Thoracic aorta (tissue), 2 donors: ENCODE data around the gene SOHLH1. TPM values are rescaled to one million over a fixed set of nuclear protein-coding genes. Genes with fewer than 3 reads are reported as not detected.

Experiments used
- ATAC-seq: fragments of 150-250 bp; one replicate; pipeline ENCODE4 v1.8.0; 2017; ENCODE audit warnings: low read depth; ENCODE audit not compliant: insufficient number of reproducible peaks, low FRiP score
- DNase-seq: peaks from one replicate; pipeline ENCODE4 v3.0.0-alpha.2; 2020; ENCODE audit warnings: low spot score
- H3K27ac ChIP-seq, 2 donors: fragments of 200-600 bp; sonication (generic); 1 replicate in 1 of 2; 2 replicates in 1 of 2; pipeline ENCODE4 v1.5.1; 2016; ENCODE audit warnings: mild to moderate bottlenecking in 2 of 2, moderate library complexity in 2 of 2
- H3K27me3 ChIP-seq: fragments of 200-600 bp; sonication (generic); replicated peaks from 2 replicates; pipeline ENCODE4 v1.6.0; 2016; ENCODE audit warnings: mild to moderate bottlenecking; ENCODE audit not compliant: insufficient read depth
- H3K36me3 ChIP-seq: fragments of 200-600 bp; sonication (generic); one replicate; pipeline ENCODE4 v1.5.1; 2016
- H3K4me1 ChIP-seq, 2 donors: fragments of 200-600 bp; sonication (generic); 1 replicate in 1 of 2; 2 replicates in 1 of 2; pipeline versions ENCODE4 v1.5.1 to v1.6.0; 2016; ENCODE audit warnings: low read depth in 2 of 2, mild to moderate bottlenecking in 1 of 2; ENCODE audit not compliant: control insufficient read depth in 1 of 2
- H3K4me3 ChIP-seq: fragments of 200-600 bp; sonication (generic); 2 replicates; pipeline ENCODE4 v1.5.1; 2016; ENCODE audit warnings: mild to moderate bottlenecking
- H3K9me3 ChIP-seq: fragments of 200-600 bp; sonication (generic); 2 replicates; pipeline ENCODE4 v1.5.1; 2016
- total RNA-seq, 2 donors: library from RNA; depleted of rRNA; stranded (reverse); fragments of >200 nt; gene quantifications; one replicate each; pipeline versions ENCODE4 v1.1.0 to v1.2.3, GENCODE V29; 2016
- TF ChIP-seq, protein P1 (sequence below): fragments of 200-600 bp; sonication (generic); IDR thresholded peaks from one replicate; pipeline ENCODE4 v1.5.1; 2019; ENCODE audit warnings: antibody characterized with exemption

Gene SOHLH1
- total RNA-seq, 2 donors from 2014 or later, result not detected

- Histone ChIP-seq H3K36me3 (no peaks in the 10 kb centered on the region), H3K4me3 (no peak overlapping the region), H3K9me3 (no peaks in the 10 kb centered on the region), H3K27me3 (no peaks in the 10 kb centered on the region), H3K4me1 (no peaks in the 10 kb centered on the region), H3K27ac (no peak overlapping the region)
- TF ChIP-seq, protein P1, sequence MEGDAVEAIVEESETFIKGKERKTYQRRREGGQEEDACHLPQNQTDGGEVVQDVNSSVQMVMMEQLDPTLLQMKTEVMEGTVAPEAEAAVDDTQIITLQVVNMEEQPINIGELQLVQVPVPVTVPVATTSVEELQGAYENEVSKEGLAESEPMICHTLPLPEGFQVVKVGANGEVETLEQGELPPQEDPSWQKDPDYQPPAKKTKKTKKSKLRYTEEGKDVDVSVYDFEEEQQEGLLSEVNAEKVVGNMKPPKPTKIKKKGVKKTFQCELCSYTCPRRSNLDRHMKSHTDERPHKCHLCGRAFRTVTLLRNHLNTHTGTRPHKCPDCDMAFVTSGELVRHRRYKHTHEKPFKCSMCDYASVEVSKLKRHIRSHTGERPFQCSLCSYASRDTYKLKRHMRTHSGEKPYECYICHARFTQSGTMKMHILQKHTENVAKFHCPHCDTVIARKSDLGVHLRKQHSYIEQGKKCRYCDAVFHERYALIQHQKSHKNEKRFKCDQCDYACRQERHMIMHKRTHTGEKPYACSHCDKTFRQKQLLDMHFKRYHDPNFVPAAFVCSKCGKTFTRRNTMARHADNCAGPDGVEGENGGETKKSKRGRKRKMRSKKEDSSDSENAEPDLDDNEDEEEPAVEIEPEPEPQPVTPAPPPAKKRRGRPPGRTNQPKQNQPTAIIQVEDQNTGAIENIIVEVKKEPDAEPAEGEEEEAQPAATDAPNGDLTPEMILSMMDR, result no peak
- ATAC-seq (no peak), DNase-seq (no peak)
Measured at GRCh38 chr9:135741276-135742219, 42.3 kb upstream of the SOHLH1 start.

DNA sequence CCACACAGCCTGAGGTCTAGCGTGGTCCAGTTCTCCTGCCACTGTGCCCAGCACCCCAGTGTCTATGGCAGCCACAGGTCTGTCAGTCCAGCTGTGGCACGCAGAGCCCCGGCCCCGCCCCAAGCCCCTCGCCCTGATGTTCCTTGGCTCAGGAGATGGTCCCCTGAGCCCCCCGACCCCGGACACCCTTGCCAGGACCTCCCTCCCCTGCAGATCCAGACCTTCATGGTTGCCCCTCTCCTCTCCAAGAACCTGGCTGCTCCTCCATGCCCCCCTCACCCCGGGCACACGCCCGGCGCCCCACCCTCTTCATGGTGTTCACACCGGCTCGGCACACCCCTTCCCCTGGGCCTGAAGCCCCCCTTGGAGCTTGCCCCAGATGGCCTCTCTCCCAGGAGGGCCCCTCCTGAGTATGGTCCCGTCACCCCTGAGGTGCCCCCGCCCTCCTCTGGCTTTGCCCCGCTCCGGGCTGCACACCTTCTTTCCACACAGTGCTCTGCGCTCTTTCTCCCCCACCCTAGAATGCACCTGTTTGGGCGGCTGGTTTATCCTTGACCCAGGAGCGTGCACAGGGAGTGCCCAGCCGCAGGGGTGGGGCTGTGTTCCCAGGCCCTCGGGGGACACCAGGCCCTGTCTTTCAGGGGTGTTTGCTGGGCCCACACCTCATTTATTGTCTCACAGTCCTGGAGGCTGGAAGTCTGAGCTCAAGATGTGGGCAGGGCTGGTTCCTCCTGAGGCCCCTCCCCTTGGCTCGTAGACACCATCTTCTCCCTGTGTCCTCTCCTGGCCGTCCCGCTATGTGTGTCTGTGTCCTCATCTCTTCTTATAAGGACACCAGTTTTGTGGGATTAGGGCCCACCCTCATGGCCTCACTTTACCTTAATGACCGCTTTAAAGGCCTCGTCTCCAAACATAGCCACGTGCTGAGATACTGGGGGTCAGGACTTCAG, 40.3 kb upstream of the SOHLH1 start:
- no peaks in the 10 kb centered on the region for H3K9me3 ChIP-seq
- no peaks in the 10 kb centered on the region for H3K36me3 ChIP-seq
- no peak for ATAC-seq
- no peak overlapping the region for H3K27ac ChIP-seq
- DNase-seq, result no peak
- H3K27me3 ChIP-seq, result no peaks in the 10 kb centered on the region
- no peak overlapping the region for H3K4me3 ChIP-seq
- H3K4me1 ChIP-seq, result no peaks in the 10 kb centered on the region
- TF ChIP-seq, protein P1, result no peak

DNA sequence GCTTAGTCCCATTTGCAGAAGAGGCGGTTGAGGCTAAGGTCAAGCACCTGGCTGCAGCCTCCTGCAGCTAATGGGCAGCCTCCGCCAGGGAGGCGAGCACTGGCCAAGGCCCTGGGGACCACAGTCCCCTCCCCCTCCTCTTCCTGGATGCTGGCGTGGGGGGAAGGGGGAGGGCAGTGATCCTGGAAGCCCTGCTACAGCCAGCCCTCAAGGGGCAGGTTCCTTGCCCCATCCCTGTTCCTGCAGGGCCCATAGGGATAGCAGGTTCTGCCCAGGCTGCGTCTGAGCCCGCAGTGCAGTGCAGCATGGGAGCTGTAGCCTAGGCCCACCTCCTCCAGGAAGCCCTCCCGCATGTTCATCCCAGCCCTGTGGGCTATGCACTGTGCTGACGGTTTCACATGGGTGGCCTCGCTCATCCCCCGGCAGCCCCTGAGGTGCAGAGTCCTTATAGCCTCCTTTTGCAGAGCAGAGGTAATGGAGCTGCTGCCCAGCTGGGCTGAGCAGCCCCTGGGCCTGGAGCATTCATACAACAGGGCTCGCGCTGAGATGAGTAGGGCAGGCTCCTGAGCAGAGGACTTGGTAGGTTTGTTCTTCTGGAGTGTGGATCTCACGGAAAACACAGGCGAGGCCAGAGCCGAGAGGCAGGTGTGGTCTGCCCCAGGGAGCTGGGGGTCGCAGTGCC, 38.7 kb upstream of the SOHLH1 start:
- TF ChIP-seq, protein P1, result no peak
- no peak for ATAC-seq
- H3K4me3 ChIP-seq, result no peak overlapping the region
- no peak overlapping the region for H3K27ac ChIP-seq
- H3K27me3 ChIP-seq, result no peaks in the 10 kb centered on the region
- no peaks in the 10 kb centered on the region for H3K9me3 ChIP-seq
- no peaks in the 10 kb centered on the region for H3K36me3 ChIP-seq
- DNase-seq, result no peak
- H3K4me1 ChIP-seq, result no peaks in the 10 kb centered on the region

- Histone ChIP-seq H3K36me3 (no peaks in the 10 kb centered on the region), H3K9me3 (no peaks in the 10 kb centered on the region), H3K4me1 (no peaks in the 10 kb centered on the region), H3K27me3 (no peaks in the 10 kb centered on the region), H3K4me3 (no peak overlapping the region), H3K27ac (no peak overlapping the region)
- DNase-seq (no peak), ATAC-seq (no peak)
- TF ChIP-seq, protein P1, result no peak
Measured at GRCh38 chr9:135736979-135737839, 37.9 kb upstream of the SOHLH1 start.
